Stimulated activated CD8-positive, alpha-beta memory T cell treated with anti-CD3 and anti-CD28 coated beads, Interleukin-4, amount 100 ng/mL, for 4 hours (primary cell): ENCODE results near the gene KLC3.
"Not testable (repeated sequence)": the region's sequence is repeated elsewhere in the genome, so short reads cannot be mapped to it uniquely, and the experiment has no call there.

ENCODE experiments used
- DNase-seq, 2 donors: peaks; one replicate each; pipeline ENCODE4 v3.0.0-alpha.2; 2020; ENCODE audit warnings: low read depth in 2 of 2, low spot score in 1 of 2

KLC3 gene

GRCh38 chr19:45340232-45340898 lies at the start of gene KLC3:
TSS of gene KLC3 (plus strand) at chr19:45340750. CDS start at chr19:45345542, 4,792 bp downstream.
- no peak for DNase-seq

- DNase-seq = no peak
Observed at GRCh38 chr19:45291834-45292233, 48.7 kb upstream of the KLC3 start.

GRCh38 chr19:45293682-45294081 lies 46.9 kb upstream of the KLC3 start:
- no peak for DNase-seq

GRCh38 chr19:45294291-45295029 lies 46.1 kb upstream of the KLC3 start:
- no peak for DNase-seq

GRCh38 chr19:45295873-45296272 lies 44.7 kb upstream of the KLC3 start:
- no peak for DNase-seq

DNA sequence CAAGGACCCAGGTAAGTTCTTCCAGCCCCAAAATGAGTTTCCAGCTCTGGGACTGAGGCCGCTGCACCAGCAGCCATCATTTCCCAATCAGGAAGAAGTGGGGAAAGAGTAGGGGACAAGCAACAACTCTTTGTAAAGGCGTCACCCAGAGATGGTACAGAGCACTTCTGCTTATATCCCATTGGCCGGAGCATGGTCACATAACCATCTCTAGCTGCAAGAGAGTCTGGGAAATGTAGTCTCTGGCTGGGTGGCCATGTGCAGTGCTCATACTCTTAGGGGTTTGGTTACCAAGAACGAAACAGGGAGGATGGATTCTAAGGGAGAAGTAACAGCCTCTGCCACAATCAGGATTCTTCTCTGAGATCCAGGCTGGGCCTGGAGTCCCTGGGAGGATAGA lies 44.2 kb upstream of the KLC3 start:
- DNase-seq = no peak

DNA sequence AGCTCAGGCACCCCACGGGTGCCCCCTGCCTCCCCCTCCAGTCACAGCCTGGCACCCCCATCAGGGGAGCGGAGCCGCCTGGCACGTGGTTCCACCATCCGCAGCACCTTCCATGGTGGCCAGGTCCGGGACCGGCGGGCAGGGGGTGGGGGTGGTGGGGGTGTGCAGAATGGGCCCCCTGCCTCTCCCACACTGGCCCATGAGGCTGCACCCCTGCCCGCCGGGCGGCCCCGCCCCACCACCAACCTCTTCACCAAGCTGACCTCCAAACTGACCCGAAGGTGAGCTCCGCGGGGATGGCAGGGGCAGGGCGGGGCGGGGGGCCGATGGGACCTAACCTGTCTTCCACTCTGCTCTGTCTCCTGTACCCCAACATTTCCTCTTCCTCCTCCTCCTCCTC lies 42.9 kb upstream of the KLC3 start:
- no peak for DNase-seq

DNA sequence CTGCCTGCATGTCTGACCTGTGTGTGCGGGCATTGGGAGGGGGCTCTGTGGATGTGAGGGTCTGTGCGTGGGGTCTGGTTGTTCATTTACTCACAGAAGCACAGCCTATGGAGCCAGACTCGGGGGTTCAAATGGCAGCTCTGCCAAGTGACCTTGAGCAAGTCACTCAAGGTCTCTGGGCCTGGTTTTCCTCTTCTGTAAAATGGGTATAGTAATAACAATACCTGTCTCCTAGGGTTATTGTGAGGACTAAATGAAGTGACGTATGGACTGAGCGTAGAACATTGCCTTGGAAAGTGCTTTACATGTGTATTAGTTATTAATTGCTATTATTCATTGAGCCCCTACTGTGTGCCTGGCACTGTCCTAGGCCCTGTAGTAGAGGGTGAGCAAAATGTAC lies 42.3 kb upstream of the KLC3 start:
- no peak for DNase-seq

- no peak for DNase-seq
Observed at GRCh38 chr19:45299719-45300118, 40.8 kb upstream of the KLC3 start.

GRCh38 chr19:45302416-45302815 lies 38.1 kb upstream of the KLC3 start:
- no peak for DNase-seq

GRCh38 chr19:45303269-45304060 lies 37.1 kb upstream of the KLC3 start:
- no peak for DNase-seq

- no peak for DNase-seq
Observed at GRCh38 chr19:45304141-45304926, 36.2 kb upstream of the KLC3 start.

DNA sequence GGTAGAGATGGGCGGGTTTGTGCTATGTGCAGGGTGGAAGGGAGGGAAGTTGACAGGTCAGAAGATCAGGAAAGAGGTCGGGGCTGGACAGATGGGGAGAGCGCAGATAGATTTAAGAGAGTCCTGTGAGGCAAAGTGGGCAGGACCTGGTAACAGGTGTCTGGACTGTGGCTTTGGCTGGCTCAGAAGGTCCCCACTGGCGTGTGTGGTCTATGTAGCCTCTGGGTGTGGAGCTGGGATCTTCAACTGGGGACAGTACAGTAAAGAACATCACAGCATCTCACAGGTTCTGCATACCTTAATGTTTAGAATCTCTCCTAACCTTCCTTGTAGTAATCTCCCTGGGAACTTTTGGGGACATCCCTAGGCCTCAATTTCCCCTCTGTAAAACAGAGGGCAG lies 35.5 kb upstream of the KLC3 start:
- DNase-seq = no peak

GRCh38 chr19:45305421-45305820 lies 35.1 kb upstream of the KLC3 start:
- DNase-seq = no peak

GRCh38 chr19:45306040-45306439 lies 34.5 kb upstream of the KLC3 start:
- no peak for DNase-seq

DNA sequence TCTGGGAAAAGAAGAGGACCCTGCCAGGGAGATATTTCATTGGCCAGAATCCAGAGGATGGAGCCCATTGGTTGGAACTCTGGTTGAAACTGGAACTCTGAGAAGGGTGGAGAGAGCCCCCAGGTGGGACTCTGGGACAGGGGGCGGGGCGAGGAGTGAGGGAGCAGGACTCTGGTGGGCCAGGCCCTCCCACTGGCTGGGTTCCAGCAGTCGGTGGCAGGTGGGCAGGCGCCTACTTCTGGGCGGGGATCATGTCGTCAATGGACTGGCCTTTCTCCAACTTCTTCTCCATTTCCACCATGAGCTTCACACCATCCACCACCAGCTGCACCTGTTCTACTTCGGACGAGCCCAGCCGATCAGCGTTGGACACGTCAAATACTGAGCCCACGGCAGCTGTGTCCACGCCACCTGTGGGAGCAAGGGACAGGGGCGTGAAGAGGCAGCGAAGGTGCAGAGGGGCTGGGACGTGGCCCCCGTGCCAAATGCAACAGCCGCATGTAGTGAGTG lies 34.0 kb upstream of the KLC3 start:
- no peak for DNase-seq

DNA sequence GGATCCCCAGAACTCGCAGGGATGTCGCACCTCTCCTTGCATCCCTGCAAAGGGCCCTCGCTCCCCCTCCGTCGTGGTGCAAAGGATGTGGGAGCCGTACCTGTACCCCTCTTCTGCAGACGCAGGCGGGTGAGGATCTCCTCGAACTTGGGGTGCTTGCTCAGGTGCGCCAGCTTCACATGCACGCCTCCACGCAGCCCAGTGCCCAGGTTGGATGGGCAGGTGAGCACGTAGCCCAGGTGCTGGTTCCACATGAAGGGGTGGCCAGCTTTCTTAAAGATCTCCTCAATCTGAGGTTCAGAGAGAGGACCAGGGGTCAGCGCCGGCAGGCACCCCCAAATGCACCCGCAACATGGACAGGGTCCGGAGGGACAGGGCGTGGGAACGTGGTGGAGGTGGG lies 33.2 kb upstream of the KLC3 start:
- DNase-seq = no peak

- not testable (repeated sequence) for DNase-seq
Observed at GRCh38 chr19:45309322-45309721, 31.2 kb upstream of the KLC3 start.

DNA sequence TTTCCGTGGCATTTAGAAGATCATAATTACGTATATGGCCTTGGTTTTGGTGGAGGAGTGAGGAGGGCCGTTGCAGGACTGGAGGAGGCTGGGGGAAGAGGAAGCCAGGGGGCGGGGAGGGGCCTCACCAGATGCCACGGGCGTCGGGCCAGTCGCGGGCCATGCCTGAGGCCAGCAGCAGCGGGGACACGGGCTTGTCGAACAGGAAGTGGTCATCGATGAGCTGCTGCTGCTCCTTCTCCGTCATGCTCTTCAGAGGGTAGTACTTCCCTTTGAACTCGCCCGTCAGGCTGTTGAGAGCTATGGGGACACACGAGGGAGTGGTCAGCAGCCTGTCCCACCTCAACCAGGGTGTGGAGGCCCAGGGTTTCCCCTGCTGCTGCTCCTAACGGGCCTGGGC lies 28.9 kb upstream of the KLC3 start:
- DNase-seq = no peak

GRCh38 chr19:45312285-45312684 lies 28.3 kb upstream of the KLC3 start:
- not testable (repeated sequence) for DNase-seq

- no peak for DNase-seq
Observed at GRCh38 chr19:45314708-45315245, 25.8 kb upstream of the KLC3 start.
